ENCODE data around the gene FRMD5.

Gene FRMD5

DNA sequence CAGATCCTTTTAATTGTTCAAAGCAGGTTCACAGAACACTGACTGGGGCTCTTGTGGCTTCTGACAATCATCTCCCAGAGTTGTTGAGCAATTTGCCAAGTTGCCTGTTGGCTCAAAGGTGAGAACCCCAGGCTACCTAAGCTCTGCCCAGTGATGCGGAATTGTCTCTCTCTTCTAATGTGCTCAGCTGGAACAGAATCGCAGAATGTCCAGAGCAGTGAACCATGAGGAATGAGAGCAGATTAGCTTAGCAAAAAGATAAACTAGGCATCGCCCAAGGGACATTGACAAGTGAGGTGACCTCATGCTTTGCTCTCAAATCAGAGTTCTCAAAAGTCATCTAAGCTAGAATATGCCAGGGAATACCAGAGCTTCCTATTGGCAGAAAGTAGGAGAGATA, 220.2 kb downstream of the FRMD5 start:
- DNase-seq (ENCODE audit: low read depth in 2 of 2) = no peak

DNA sequence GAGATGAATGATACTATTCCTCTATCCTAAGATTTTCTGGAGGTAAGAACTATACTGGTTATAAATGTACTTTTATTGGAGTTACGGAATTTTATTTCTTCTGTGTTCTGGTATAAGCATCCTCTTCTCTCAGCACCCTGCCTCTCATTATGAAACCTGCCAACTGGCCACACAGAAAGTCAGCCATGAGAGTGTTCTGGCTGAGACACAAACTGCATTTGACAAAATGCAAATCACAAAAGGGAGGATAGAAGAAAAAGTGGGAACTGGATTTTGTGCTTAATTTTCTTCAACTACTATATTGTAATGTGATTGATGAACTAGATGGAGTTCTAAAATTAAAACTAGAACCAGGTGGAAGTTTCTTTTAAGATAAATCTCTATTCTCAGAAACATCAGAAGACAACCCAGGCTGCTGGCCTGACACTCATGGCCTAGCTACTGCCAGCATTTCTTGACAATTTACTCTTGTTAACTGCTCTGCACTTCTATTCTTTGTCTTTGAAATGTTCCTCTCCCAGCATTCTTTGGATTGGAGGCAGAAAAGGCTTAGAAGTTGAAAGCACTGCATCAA, 225.2 kb downstream of the FRMD5 start:
- DNase-seq (ENCODE audit: low read depth in 2 of 2) = no peak

DNA sequence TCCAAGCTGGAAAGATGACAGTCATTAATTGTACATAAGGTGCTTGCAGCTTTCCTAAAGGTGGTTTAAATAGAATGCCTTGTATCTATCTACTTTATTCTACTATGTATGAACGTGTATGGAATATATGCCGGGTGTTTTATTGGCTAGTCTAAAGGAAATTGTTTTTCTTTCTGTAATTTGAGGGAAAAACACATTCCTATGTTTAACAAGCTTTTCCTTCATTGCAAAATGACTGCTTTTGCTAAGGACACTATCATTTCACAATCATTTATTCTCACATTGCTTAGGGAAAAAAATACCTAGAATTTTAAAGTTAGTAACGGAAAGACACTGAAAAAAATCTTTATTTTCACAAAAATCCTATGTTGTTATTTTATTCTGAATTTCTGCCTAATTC, 226.5 kb downstream of the FRMD5 start:
- no peak for DNase-seq (ENCODE audit: low read depth in 2 of 2)

DNA sequence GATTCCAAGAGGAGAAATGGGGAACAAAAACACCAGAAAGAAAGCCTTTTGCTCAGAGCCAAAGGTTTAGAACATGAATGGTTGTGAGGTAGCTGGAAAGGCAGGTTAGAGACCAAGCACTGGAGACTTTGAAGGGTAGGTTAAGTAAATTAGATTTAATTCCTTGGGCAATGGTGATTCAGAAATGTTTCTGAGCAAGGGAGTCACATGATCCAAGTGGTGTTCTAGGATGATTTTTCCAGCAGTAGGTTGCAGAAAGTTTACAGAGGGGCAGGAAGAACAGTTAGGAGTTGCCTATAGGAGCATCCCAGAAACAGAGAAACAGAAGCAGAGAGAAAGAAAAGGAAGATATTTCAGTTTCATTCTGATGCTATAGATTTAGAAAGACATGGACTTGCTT, 228.4 kb downstream of the FRMD5 start:
- no peak for DNase-seq (ENCODE audit: low read depth in 2 of 2)

DNA sequence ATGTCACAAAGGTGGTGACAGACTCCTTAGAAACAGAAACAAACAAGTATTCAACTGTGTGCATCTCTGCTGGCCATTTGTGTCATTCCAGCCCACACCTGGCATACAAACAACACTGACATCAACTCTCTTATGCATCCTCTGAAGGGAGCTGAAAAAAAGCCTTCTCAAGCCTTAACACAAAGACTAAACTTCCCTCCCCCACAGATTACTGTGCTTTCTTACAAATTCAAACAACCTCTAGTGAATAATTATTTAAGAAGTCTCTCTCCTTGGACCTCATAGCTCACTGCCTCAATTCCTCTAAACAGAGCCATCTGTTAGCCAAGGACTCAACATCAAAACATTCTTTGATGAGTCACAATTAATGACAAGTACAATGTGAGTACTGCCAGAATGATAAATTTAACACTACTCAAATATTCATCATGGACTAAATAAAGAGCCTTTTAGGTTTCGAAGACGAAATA, 236.2 kb downstream of the FRMD5 start:
- no peak for DNase-seq (ENCODE audit: low read depth in 2 of 2)

DNA sequence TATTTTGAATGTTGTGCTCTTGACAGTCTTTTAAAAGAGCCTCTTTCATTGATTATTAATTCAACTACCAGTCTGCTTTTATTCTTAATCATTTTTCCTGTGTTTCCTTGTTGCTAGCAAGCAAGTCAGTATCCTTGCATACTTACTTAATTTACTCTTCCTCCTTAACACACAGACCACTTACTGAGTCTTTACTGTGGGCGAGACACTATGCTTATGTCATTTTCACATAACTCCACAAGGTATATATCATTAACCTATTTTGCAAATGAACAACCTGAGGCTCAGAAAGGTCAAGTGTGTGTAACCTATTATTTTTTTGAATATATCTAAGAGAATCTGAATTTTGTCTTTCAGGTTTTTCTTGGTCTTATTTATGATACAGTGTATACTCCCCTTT, 237.3 kb downstream of the FRMD5 start:
- no peak for DNase-seq (ENCODE audit: low read depth in 2 of 2)

DNA sequence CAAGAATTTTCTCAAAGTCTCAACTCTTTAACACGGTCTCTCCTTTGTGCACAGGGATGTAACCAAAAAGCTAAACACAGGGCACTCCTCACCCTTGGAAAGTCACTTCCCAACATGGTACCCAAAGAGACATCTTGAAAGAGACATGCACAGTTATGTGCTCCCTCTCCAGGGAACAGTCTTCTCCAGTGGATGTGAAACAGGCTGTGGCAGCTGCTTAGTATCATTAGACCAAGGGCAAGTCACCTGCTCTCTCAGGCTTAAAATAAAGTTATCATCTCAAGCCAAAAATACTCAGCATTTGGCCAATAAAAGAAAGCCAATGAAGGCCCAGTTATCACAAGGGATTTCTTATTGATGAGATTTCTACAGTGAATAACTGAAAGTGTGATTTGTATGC, 239.9 kb downstream of the FRMD5 start:
- DNase-seq (ENCODE audit: low read depth in 2 of 2) = no peak

DNA sequence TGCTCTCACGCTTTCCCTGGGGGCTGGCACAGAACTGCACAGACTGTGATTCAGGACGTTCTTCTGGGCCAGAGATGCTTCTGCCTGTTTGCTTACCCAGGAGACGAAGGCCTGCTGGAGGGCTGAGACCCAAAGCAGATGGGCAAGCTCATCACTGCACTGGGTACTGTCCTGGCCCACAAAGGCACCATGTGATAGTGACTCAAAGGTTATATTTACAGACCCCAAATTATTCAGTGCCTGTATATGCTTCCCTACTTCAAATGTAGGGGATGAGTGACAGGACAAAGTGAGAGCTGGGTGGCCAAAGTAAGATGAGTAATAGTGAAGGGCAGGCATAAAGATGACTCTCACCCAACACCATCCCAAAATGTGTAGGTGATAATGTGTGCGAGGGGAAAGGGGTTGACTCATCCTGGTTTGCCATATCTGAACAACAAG, 240.9 kb downstream of the FRMD5 start:
- DNase-seq (ENCODE audit: low read depth in 2 of 2) = no peak

DNA sequence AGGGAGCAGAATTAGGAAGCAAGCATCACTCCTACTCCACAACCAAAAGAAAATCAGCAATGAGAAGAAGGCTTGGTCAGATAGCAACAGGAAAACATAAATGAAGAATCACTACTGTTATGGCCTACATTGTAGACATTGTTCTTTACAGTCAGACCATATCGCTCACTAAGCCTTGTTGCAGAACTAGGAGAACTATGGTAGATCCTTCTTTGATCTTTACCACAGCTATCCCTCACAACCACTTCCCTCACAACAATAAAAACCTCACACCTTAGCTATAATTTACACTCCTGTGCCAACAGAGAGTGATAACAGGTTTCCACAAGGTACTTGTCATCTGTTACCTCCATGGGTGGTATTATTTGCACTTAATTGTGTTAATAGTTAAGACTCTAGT, 241.7 kb downstream of the FRMD5 start:
- DNase-seq (ENCODE audit: low read depth in 2 of 2) = no peak

DNA sequence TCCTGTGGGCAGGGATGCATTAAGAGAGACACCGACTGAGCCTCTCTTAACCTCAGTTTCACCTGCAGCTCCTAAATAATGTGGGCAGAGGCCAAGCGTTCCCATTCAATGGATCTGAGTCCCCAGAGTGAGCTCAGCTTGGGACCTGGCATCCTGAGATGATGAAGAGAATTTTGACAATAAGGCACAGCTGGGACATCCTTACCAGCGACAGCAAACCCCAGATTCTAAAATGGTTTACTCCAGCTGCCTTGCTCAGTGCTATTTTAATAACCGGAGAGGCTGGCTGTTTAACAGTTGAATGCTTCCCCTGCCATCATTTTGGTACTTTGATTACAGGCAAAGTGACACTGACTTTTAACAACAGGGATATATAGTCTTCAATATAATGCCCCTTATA, 244.5 kb downstream of the FRMD5 start:
- DNase-seq (ENCODE audit: low read depth in 2 of 2) = no peak

DNA sequence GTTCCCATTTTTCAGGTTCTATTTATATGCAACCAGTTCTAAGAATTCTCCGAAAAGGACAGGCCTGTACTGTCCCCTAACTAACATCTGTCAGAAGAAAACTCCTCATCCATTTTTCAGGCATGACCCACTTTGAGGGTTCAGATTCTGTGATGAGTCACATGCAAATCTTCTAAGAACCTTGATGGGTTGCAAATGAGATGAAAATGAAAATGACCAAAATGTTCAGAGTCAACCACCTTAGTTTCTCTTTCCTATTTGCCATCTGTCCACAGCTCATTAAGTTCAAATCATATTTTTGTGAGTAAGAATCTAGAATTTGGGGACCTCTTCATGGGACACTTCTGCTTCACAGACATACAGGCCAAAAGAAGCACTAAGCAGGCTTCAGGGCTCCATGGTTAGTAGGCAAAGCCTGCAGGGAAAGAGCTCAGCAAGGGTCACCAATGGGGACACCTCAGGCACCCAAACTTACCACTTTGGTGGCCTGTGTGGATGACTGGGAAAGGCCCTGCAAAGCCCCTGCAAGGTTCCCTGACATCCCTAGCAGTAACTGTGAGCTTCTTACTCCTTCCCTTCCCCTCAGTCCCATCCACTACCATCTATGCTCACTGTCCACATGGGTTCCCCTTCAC, 246.3 kb downstream of the FRMD5 start:
- no peak for DNase-seq (ENCODE audit: low read depth in 2 of 2)

DNA sequence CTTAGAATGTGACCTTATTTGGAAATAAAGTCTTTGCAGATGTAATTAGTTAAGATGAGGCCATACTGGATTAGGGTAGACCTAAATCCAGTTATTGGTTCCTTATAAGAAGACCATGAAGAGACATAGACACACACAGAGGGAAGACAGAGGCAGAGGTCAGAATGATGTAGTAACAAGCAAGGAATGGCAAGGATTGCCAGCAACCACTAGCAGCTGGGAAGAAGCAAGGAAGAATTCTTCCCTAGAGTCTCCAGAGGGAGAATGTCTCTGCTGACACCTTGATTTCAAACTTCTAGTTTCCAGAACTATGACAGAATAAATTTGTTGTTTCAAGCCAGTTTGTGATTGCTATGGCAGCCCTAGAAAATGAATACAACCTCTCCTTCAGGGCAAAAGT, 251.6 kb downstream of the FRMD5 start:
- no peak for DNase-seq (ENCODE audit: low read depth in 2 of 2)

DNA sequence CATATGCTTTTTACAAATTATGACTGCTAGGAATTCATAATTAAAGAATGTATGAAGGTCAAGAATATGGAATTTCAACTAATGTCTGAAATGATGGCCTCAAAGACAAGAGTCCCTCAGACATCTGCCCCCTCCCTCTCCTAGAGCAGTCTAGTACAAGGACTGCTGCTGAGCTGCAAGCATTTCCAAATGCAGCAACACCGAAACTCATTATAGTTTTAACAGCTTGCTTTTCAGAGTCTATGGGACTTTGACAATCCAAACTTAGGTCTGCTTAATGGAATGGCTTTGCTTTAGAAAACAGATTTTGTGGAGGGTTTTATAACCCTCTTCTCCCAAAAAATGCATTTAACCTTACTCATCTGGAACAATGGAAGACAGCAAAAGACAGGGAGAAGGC, 252.9 kb downstream of the FRMD5 start:
- no peak for DNase-seq (ENCODE audit: low read depth in 2 of 2)

DNA sequence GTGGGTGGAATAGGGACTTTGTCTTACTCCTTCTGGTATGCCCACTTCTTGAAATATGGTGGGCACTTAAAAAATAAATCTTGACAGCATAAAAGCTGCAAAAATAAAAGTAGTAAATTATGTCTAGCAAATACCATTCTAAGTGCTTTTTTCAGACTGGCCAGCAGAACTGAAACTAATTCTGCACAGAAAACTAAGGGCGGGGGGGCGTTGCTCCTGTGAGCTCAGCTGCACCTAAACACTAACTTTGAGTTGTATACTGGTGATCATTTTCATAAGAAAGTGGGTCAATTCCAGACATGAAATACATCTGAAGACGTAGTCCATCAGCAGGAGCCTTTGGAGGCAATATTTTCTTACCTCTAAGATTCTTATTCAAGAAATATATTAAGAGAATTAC, 253.5 kb downstream of the FRMD5 start:
- DNase-seq (ENCODE audit: low read depth in 2 of 2) = no peak

DNA sequence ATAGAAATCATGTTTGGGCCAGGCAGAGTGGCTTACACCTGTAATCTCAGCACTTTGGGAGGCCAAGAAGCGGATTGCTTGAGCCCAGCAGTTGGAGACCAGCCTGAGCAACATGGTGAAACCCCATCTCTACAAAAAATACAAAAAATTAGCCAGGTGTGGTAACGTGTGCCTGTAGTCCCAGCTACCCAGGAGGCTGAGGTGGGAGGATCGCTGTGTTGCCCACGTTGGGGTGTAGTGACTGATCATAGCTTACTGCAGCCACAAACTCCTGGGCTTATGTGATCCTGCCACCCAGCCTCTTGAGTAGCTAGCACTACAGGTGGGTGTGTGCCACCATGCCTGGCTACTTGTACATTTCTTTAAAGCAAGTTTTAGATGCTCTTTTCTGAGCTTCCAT, 254.0 kb downstream of the FRMD5 start:
- no peak for DNase-seq (ENCODE audit: low read depth in 2 of 2)

DNA sequence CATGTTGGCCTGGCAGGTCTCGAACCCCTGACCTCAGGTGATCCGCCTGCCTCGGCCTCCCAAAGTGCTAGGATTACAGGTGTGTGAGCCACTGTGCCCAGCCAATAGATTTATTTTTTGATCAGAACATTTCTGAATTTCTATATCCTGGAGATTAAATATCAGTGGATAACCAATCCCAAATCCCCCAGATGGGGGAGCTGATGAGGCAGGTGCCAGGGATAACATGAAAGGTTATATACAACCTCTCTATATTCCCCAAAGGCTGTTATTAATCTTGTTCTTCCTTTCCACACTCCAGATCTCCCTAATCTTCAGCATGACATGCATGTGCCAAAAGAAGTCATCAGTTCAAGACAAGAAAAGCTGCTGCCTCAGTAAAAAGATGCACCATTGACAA, 256.0 kb downstream of the FRMD5 start:
- no peak for DNase-seq (ENCODE audit: low read depth in 2 of 2)

DNA sequence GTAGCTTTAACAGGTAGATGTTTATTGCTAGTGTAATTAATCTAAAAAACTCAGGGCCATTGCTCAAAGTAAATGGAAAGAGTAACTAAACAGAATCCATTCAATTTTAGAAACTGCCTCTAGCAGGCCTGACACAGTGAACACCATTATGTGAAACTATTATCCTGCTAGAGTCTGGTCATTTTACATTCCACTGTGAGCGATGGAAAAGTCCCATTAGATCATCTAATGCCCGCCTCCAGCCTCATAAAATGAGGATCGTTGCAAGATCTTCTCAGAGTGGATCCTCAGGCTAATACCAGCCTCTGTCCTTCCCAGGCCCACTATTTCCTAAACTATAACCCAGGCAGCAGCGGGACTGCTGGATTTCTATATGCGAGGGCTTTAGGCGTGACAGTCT, 260.6 kb downstream of the FRMD5 start:
- DNase-seq (ENCODE audit: low read depth in 2 of 2) = no peak

DNA sequence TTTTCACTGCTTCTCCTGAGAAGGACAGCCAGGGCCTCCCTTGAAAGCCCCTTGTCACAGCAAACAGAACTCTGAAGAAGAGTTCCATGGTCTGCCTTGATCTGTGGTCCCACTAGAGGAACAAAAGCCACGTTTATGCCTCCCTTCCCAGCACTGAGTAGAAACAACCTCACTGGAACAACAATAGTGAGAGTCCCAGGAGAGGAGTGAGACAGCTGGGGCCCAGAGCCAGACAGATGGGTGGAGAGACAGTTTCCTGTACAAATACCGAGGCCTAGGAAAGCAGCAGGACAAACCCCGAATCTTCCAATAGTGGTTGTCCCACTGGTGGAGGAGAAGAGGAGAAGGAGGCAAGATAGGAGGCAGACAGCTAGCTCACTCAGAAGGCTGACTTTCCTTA, 262.2 kb downstream of the FRMD5 start:
- no peak for DNase-seq (ENCODE audit: low read depth in 2 of 2)

DNA sequence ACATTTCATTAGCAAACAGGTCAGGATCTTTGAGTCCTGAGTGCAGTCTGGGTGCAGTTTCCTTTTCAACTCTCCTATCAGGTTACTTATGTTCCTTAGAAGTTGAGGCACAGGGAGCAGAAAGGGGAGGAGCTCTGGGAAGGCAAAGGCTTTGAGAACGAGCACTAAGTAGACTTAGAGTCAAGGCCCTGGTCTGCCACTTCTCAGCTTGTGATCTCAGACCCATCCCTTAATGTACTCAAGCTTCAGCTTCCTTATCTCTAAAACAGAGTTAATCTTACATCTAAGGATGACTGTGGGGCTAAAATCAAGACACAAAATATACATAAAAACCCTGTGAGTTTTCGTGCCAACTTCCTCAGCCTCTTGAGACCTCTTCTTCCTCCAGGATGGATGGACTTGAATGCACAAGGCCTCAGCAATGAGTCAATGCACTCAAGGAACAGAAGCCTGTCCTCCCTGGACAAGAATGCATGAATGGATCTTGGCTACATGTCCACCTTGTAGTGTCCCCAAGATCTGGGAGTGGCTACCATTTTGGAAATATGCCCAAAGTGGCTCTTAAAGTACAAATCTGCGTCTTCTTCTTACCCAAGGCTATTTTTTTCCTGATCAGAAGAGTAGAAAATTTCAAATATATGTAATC, 263.2 kb downstream of the FRMD5 start:
- no peak for DNase-seq (ENCODE audit: low read depth in 2 of 2)

DNA sequence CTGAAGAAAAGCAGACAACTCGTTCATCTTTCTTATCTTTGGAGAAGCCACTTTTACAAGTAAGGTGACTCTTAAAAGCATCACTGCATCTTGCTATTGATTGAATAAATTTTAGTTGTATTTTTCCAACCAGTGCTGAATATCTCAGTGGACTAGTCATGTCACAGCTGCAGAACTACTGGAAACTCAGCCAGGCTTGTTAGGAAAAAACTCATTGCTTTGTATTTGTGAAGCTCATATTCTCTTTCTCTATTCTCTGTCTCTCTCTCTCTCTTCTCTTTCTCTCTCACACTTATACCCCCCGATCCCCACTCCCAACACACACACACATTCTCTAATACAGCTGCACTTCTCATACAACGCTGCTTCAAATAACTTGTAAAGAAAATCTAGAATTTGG, 264.0 kb downstream of the FRMD5 start:
- DNase-seq (ENCODE audit: low read depth in 2 of 2) = no peak

DNA sequence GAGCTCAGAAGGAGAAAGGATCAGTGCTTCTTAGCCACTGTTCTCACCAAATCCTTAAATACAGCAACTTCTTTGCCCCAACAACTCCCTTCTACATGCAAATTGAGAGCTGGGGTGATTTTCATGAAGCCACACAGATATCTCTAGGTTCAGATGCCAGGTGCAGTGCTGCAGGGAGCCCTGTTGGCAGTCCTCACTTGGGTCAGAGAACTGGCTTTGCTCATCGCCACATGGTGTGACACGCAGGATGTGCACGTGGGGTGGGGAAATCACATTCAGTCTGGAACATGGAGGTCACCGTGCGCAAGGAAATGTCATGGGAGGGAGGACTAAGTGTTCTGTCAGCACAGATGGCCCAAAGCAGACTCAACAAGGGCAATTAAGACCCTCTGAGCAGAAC, 264.5 kb downstream of the FRMD5 start:
- DNase-seq (ENCODE audit: low read depth in 2 of 2) = no peak

DNA sequence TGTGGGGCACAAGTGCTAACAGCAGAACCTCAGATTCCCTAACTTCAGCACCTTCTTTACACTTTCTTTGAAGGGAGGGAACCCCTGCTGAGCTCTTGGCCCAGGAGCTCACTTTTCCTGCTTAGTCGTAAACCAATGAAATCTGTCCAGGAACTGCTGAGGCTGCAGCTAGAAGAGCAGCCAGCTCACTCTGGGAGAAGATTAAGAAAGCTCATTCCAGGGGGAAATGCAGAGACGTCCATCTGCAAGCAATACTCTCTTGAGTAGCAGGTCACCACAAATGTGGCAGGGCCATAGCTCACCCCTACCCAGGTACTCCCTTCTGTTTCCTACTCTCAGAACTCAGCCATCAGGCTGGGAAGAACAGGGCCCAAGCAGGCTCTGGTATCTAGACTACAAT, 265.0 kb downstream of the FRMD5 start:
- no peak for DNase-seq (ENCODE audit: low read depth in 2 of 2)

DNA sequence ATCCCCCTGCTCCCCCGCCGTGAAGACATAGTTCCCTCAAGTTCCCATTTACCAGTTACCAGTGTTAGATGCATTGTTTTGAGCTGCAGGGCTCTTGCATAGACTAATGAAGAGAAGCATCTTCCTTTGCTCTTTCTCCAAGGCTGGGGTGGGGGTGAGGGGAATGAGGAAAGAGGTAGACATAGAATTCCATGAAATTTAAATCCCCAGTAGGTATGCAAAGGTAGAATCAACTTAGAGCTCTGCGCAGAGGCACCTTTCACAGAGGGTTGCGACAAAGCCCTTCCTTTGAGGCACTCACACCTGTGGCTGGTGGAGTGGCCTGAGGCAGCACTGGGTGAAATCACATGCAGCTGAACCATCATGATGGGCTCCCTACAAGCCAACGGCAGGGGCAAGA, 266.9 kb downstream of the FRMD5 start:
- no peak for DNase-seq (ENCODE audit: low read depth in 2 of 2)

DNA sequence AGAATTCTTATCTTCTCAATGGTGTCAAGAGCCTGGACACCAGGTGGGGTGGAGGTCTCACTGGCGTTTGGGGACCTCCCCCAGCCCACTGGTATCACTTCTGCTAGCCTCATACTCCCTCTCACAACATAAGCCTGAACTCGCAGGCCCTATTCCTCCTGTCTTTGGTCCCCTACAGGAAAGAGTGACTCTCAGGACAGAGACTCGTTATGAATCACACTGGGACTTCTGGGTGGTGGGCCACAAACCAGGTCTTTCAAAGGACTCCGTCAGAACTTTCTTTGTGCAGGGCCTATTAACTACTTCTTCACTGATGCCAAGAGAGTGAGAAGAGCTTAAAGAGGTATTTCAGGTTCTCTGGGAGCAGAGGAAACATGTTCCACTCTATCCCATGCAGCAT, 267.9 kb downstream of the FRMD5 start:
- no peak for DNase-seq (ENCODE audit: low read depth in 2 of 2)
